Measurements from ENCODE around the gene HSD3B7.

The HSD3B7 gene

GRCh38 chr16:31005350-31006085, 20.5 kb downstream of the HSD3B7 start:
- TF ChIP-seq CTCF (IDR thresholded peaks at IDR 0.05; ENCODE audit: low read depth, low read length, missing control alignments), result no peak
- H3K4me3 ChIP-seq (replicated peaks; ENCODE audit: low read depth, low read length), result no peak overlapping the region
- DNase-seq (ENCODE audit: extremely low read depth, low read depth), result no peak

- no peak overlapping the region for H3K4me3 ChIP-seq (replicated peaks; ENCODE audit: low read depth, low read length)
- DNase-seq (ENCODE audit: extremely low read depth, low read depth), result no peak
- TF ChIP-seq CTCF (IDR thresholded peaks at IDR 0.05; ENCODE audit: low read depth, low read length, missing control alignments), result no peak
These were observed 21.0 kb downstream of the HSD3B7 start for GRCh38 chr16:31006086-31006385.

DNA sequence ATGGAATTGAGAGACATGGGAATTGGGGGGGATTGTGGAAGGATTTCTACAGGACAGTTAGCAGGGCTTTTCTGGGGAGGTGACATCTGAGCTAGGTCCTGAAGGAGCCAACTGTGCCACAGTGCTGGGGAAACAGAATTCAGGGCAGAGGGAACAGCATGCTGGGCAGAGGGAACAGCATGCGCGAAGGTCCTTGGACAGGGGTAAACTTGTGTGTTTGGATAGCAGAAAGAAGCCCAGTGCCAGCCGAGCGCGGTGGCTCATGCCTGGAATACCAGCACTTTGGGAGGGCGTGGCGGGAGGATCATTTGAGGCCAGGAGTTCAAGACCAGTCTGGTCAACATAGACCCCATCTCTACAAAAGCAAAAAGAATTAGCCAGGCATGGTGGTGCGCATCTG, 21.6 kb downstream of the HSD3B7 start:
- H3K4me3 ChIP-seq (replicated peaks; ENCODE audit: low read depth, low read length), result no peak overlapping the region
- no peak for TF ChIP-seq CTCF (IDR thresholded peaks at IDR 0.05; ENCODE audit: low read depth, low read length, missing control alignments)
- DNase-seq (ENCODE audit: extremely low read depth, low read depth), result no peak

DNA sequence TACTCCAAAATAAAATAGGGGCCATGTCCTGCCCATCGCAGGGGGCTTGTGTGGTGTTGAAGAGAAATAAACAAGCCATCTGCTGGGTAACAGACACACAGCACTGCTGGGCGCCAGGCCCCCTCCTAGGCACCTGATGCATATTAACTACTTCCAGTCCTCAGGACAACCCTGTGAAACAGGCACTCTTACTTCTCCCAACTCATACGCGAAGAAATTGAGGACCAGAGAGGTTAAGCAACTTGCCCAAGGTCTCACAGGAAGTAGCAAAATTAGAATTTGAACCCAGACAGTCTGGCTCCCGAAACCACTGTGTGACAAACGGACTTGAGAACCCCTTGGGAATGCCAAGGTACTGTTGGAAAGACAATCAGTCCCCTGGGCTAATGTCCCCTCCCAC, 22.7 kb downstream of the HSD3B7 start:
- no peak for DNase-seq (ENCODE audit: extremely low read depth, low read depth)
- TF ChIP-seq CTCF (IDR thresholded peaks at IDR 0.05; ENCODE audit: low read depth, low read length, missing control alignments), result no peak
- H3K4me3 ChIP-seq (replicated peaks; ENCODE audit: low read depth, low read length), result no peak overlapping the region

DNA sequence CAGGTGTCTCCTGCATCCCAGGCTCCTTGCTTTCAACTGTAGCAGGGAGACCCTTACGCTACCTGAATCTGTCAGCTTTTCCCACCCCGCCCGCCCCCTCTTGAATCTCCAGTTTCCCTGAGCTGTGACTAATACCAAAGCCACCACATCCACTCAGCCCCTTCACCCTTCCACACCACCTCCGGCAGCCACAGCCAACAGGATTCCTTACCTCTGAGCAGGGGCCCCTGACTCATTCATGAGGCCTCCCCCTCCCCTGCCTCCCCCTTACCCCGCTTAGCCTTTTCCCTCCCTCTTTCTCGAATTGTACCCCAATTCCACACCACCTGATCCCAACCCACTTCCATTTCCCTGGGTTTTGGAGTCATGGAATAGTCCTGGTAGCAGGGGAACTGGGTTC, 23.1 kb downstream of the HSD3B7 start:
- no peak for TF ChIP-seq CTCF (IDR thresholded peaks at IDR 0.05; ENCODE audit: low read depth, low read length, missing control alignments)
- no peak for DNase-seq (ENCODE audit: extremely low read depth, low read depth)
- no peak overlapping the region for H3K4me3 ChIP-seq (replicated peaks; ENCODE audit: low read depth, low read length)

DNA sequence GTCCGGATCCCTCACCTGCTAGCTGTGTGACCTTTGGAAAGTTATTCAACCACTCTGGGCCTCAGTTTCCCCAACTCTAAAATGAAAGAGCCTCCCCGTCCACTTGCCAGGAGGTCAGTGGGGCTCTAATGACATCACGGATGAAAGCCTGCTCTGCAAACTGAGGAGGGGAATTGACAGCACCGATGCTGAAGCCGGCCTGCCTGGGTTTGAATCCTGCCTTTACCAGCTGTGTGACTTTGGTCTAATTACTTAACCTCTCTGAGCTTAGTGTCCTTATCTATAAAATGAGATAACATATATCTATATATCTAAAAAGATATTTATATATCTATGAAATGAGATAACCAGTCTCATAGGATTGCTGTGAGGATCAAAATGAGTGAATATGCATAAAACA, 23.5 kb downstream of the HSD3B7 start:
- no peak for TF ChIP-seq CTCF (IDR thresholded peaks at IDR 0.05; ENCODE audit: low read depth, low read length, missing control alignments)
- H3K4me3 ChIP-seq (replicated peaks; ENCODE audit: low read depth, low read length), result no peak overlapping the region
- DNase-seq (ENCODE audit: extremely low read depth, low read depth), result no peak

DNA sequence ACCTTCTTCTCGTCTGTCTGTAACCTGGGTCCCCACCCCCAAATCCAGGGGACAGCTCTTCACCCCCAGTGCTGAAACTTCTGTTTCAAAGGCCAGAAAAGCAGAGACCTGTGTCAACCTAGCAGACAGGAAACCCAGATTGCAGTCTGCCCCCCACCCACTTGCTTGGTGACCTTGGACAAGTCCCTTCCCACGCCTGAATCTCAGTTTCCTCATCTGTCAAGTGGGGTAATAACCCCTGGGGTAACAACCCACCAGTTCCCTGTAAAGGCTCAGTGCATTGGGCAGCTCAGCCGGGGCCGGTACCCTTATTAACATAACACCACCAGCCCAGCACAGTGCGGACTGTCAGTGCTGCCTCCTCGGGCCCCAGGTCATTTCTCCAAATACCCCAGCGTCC, 24.1 kb downstream of the HSD3B7 start:
- no peak for DNase-seq (ENCODE audit: extremely low read depth, low read depth)
- TF ChIP-seq CTCF (IDR thresholded peaks at IDR 0.05; ENCODE audit: low read depth, low read length, missing control alignments), result no peak
- no peak overlapping the region for H3K4me3 ChIP-seq (replicated peaks; ENCODE audit: low read depth, low read length)

Measured in HFF-Myc (cell line).